Chondrocyte (in vitro differentiated cells): Measurements from ENCODE around the gene UMODL1. TPM values are rescaled to one million over a fixed set of nuclear protein-coding genes. Genes with fewer than 3 reads are reported as not detected.
A peak's percentile ranks its signal among the peaks of the same experiment; 100 is the strongest.

Experiments
- DNase-seq: peaks from one replicate; pipeline ENCODE4 v3.0.0; 2021; ENCODE audit warnings: mixed read lengths, low spot score
- H3K27ac Mint-ChIP-seq: one replicate; pipeline ENCODE4 v1.8.0; 2021; ENCODE audit warnings: mild to moderate bottlenecking, moderate library complexity, mixed read lengths; ENCODE audit not compliant: unreplicated experiment
- H3K27me3 Mint-ChIP-seq: 2 replicates; pipeline ENCODE4 v1.8.0; 2021; ENCODE audit warnings: low read depth, mixed read lengths
- H3K36me3 Mint-ChIP-seq: 2 replicates; pipeline ENCODE4 v1.8.0; 2021; ENCODE audit warnings: low read depth, mixed read lengths
- H3K4me1 Mint-ChIP-seq: 2 replicates; pipeline ENCODE4 v1.8.0; 2021; ENCODE audit warnings: low read depth, mild to moderate bottlenecking, mixed read lengths
- H3K4me3 Mint-ChIP-seq: one replicate; pipeline ENCODE4 v1.8.0; 2021; ENCODE audit warnings: mild to moderate bottlenecking, moderate library complexity, mixed read lengths; ENCODE audit not compliant: unreplicated experiment
- H3K9me3 Mint-ChIP-seq: 2 replicates; pipeline ENCODE4 v1.8.0; 2021; ENCODE audit warnings: low read depth, mixed read lengths
- CTCF ChIP-seq: fragments of 200-600 bp; sonication (generic); IDR thresholded peaks from 2 replicates; pipeline ENCODE4 v1.5.0; 2021; ENCODE audit warnings: antibody characterized with exemption, mild to moderate bottlenecking, moderate library complexity
- total RNA-seq: library from RNA; stranded (reverse); gene quantifications from 3 replicates; pipeline ENCODE4 v1.2.1, GENCODE V29; 2021

UMODL1 gene
- total RNA-seq, 1 donor from 2014 or later: not detected

GRCh38 chr21:42124081-42124480, 53.0 kb downstream of the UMODL1 start:
- Mint-ChIP-seq H3K27ac (no peak overlapping the region), H3K4me3 (no peak overlapping the region), H3K9me3 (no peaks in the 10 kb centered on the region), H3K4me1 (peaks cover 15% of the 10 kb centered on the region), H3K36me3 (no peaks in the 10 kb centered on the region), H3K27me3 (peaks cover 18% of the 10 kb centered on the region)
- TF ChIP-seq CTCF: no peak
- DNase-seq: no peak

GRCh38 chr21:42124826-42125570, 53.9 kb downstream of the UMODL1 start:
- no peak for TF ChIP-seq CTCF
- DNase-seq: no peak
- Mint-ChIP-seq H3K27me3 (peaks cover 13% of the 10 kb centered on the region), H3K9me3 (no peaks in the 10 kb centered on the region), H3K4me1 (peaks cover 15% of the 10 kb centered on the region), H3K4me3 (no peak overlapping the region), H3K27ac (no peak overlapping the region), H3K36me3 (no peaks in the 10 kb centered on the region)

GRCh38 chr21:42125571-42126544, 54.7 kb downstream of the UMODL1 start:
- Mint-ChIP-seq H3K4me3 (no peak overlapping the region), H3K36me3 (no peaks in the 10 kb centered on the region), H3K4me1 (peaks cover 13% of the 10 kb centered on the region), H3K27me3 (peaks cover 10% of the 10 kb centered on the region), H3K27ac (no peak overlapping the region), H3K9me3 (no peaks in the 10 kb centered on the region)
- DNase-seq: no peak
- peak; percentile 65 for TF ChIP-seq CTCF

GRCh38 chr21:42127164-42128150, 56.3 kb downstream of the UMODL1 start:
- DNase-seq: peak; percentile 46
- H3K4me1 Mint-ChIP-seq: peaks cover 11% of the 10 kb centered on the region
- no peak overlapping the region for H3K4me3 Mint-ChIP-seq
- no peak overlapping the region for H3K27ac Mint-ChIP-seq
- TF ChIP-seq CTCF: no peak
- no peaks in the 10 kb centered on the region for H3K9me3 Mint-ChIP-seq
- H3K36me3 Mint-ChIP-seq: no peaks in the 10 kb centered on the region
- peaks cover 5% of the 10 kb centered on the region for H3K27me3 Mint-ChIP-seq
